ENCODE data around the gene BBS1. TPM values are rescaled to one million over a fixed set of nuclear protein-coding genes. Genes with fewer than 3 reads are reported as not detected.

BBS1 gene
- total and polyA plus RNA-seq, 10 donors: 5.2 to 60.5 (median 30.2) TPM

GRCh38 chr11:66488957-66489356 lies 21.5 kb upstream of the BBS1 start:
- no peaks in the 10 kb centered on the region for H3K9me3 ChIP-seq
- 94 to 97% (median 96%) methylated on average over 9 to 10 of the region's 10 CpGs for WGBS, 5 donors
- TF ChIP-seq POLR2A (IDR thresholded peaks at IDR 0.05) (no peak), CTCF (IDR thresholded peaks at IDR 0.05 in 8 of 11, conservative IDR thresholded peaks at IDR 0.05 in 3 of 11) (no peak)
- no peak overlapping the region for H3K27ac ChIP-seq
- H3K36me3 ChIP-seq: peaks cover 0 to 100% (median 53%) of the 10 kb centered on the region in 6 donors
- DNase-seq: no peak
- no peaks in the 10 kb centered on the region for H3K27me3 ChIP-seq (replicated peaks in 1 of 7)
- intact Hi-C loops (cut with DNase I; ENCODE audit: low total_unique reads): no loop called here
- no peak overlapping the region for H3K4me3 ChIP-seq
- H3K4me1 ChIP-seq: no peaks in the 10 kb centered on the region

DNA sequence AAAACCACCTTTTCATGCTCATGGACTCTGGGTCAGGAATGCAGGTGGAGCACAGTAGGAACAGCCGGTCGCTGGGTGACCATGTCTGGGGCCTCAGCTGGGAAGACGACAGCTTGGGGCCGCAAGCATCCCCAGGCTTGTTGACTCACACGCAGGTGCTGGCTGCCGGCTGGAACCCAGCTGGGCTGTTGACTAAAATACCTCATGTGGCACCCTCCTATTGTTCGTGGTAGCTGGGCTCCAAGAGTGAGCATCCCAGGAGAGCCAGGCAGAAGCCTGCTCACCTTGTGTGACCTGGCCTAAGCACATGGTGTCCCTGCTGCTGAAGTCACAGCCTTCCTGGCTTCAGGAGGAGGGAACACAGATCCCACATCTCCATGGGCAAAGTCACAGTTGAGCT lies 20.8 kb upstream of the BBS1 start:
- 87 to 96% (median 94%) methylated on average over 6 to 7 of the region's 7 CpGs for WGBS, 5 donors
- no peak overlapping the region for H3K27ac ChIP-seq
- no peak for DNase-seq

GRCh38 chr11:66491315-66491935 lies 19.0 kb upstream of the BBS1 start:
- TF ChIP-seq POLR2A (IDR thresholded peaks at IDR 0.05) (no peak), CTCF (IDR thresholded peaks at IDR 0.05 in 8 of 11, conservative IDR thresholded peaks at IDR 0.05 in 3 of 11) (no peak), POLR2AphosphoS5 (IDR thresholded peaks at IDR 0.05) (no peak)
- Histone ChIP-seq H3K27me3 (replicated peaks in 1 of 7) (no peaks in the 10 kb centered on the region), H3K9me3 (no peaks in the 10 kb centered on the region), H3K4me3 (no peak overlapping the region), H3K4me1 (no peaks in the 10 kb centered on the region), H3K27ac (no peak overlapping the region), H3K36me3 (peaks cover 0 to 100% (median 65%) of the 10 kb centered on the region in 6 donors)
- WGBS, 5 donors: 78 to 86% (median 84%) methylated on average over 16 to 20 of the region's 20 CpGs
- no peak for DNase-seq
- intact Hi-C loops (cut with DNase I; ENCODE audit: low total_unique reads): no loop called here

More for the DNA sequence above, 20.8 kb upstream of the BBS1 start:
- TF ChIP-seq CTCF (IDR thresholded peaks at IDR 0.05 in 8 of 11, conservative IDR thresholded peaks at IDR 0.05 in 3 of 11) (no peak), POLR2AphosphoS5 (IDR thresholded peaks at IDR 0.05) (no peak), POLR2A (IDR thresholded peaks at IDR 0.05) (no peak)
- intact Hi-C loops (cut with DNase I; ENCODE audit: low total_unique reads): no loop called here
- no peak overlapping the region for H3K4me3 ChIP-seq
- no peaks in the 10 kb centered on the region for H3K4me1 ChIP-seq
- no peaks in the 10 kb centered on the region for H3K9me3 ChIP-seq
- H3K27me3 ChIP-seq (replicated peaks in 1 of 7): no peaks in the 10 kb centered on the region
- peaks cover 0 to 100% (median 56%) of the 10 kb centered on the region in 6 donors for H3K36me3 ChIP-seq

- intact Hi-C loops (cut with DNase I; ENCODE audit: low total_unique reads): no loop called here
- TF ChIP-seq POLR2A (IDR thresholded peaks at IDR 0.05): no peak
- TF ChIP-seq POLR2AphosphoS5 (IDR thresholded peaks at IDR 0.05): no peak
- no peak for TF ChIP-seq CTCF (IDR thresholded peaks at IDR 0.05 in 8 of 11, conservative IDR thresholded peaks at IDR 0.05 in 3 of 11)
- H3K27me3 ChIP-seq (replicated peaks in 1 of 7): no peaks in the 10 kb centered on the region
- no peak overlapping the region for H3K4me3 ChIP-seq
- no peaks in the 10 kb centered on the region for H3K4me1 ChIP-seq
- H3K9me3 ChIP-seq: no peaks in the 10 kb centered on the region
- DNase-seq: no peak
- H3K27ac ChIP-seq: no peak overlapping the region
- H3K36me3 ChIP-seq: peaks cover 0 to 100% (median 65%) of the 10 kb centered on the region in 6 donors
- 43 to 89% (median 83%) methylated on average over 1 to 10 of the region's 10 CpGs for WGBS, 5 donors
Observed at GRCh38 chr11:66492161-66492865, 18.1 kb upstream of the BBS1 start.
